HL-60 (cell line): ENCODE data around the gene KLHL42.

Source experiments
- DNase-seq, 2 experiments: peaks; one replicate each; pipeline ENCODE4 v3.0.0-alpha.2; 2010 to 2020; ENCODE audit warnings: low read depth in 1 of 2, low spot score in 1 of 2
- H3K27ac ChIP-seq: fragments of 250-450 bp; sonication (Bioruptor Pico); replicated peaks from 2 replicates; pipeline ENCODE4 v1.5.1; 2020; ENCODE audit warnings: mild to moderate bottlenecking, moderate library complexity
- H3K27me3 ChIP-seq: fragments of 250-450 bp; sonication (Bioruptor Pico); 2 replicates; pipeline ENCODE4 v1.5.1; 2021; ENCODE audit warnings: mild to moderate bottlenecking, moderate library complexity; ENCODE audit not compliant: insufficient read depth, poor library complexity, severe bottlenecking
- H3K4me3 ChIP-seq: replicated peaks from 2 replicates; pipeline ENCODE4 v1.5.1; 2011; ENCODE audit warnings: mild to moderate bottlenecking, control low read depth, low read length; ENCODE audit not compliant: insufficient read depth
- CTCF ChIP-seq: IDR thresholded peaks from one replicate; pipeline ENCODE4 v1.5.1; 2011; ENCODE audit warnings: low read length, control low read depth, inconsistent platforms; ENCODE audit not compliant: insufficient read depth
- GABPA ChIP-seq: IDR thresholded peaks from 2 replicates; pipeline ENCODE4 v1.6.1; 2012; ENCODE audit warnings: low read depth
- POLR2AphosphoS5 ChIP-seq: IDR thresholded peaks from 2 replicates; pipeline ENCODE4 v1.6.1; 2012; ENCODE audit warnings: low read depth
- REST ChIP-seq: IDR thresholded peaks from 2 replicates; pipeline ENCODE4 v1.6.1; 2012; ENCODE audit warnings: low read depth; ENCODE audit not compliant: insufficient replicate concordance
- SPI1 ChIP-seq: IDR thresholded peaks from 2 replicates; pipeline ENCODE4 v1.6.1; 2012; ENCODE audit warnings: low read depth, mild to moderate bottlenecking, borderline replicate concordance

KLHL42 gene

DNA sequence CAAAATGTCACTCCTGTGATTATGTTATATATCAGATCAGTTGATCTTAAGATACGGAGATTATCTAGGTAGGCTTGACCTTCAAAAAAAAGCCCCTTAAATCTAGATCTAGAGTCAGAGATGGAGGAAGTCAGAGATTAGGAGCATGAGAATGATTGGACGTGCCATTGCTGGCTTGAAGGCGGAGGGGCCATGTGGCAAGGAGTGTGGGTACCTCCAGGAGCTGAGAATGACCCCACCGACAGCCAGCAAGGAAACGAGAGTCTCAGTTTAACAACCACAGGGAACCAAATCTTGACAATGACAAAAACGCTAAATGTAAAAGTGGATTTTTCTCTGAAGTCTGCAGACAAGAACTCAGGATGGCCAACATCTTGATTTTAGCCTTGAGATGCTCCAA, 32.5 kb downstream of the KLHL42 start:
- no peaks in the 10 kb centered on the region for H3K27me3 ChIP-seq
- no peak overlapping the region for H3K4me3 ChIP-seq
- TF ChIP-seq SPI1 = no peak
- no peak for TF ChIP-seq POLR2AphosphoS5
- TF ChIP-seq CTCF = no peak
- no peak for TF ChIP-seq REST
- TF ChIP-seq GABPA = no peak
- H3K27ac ChIP-seq = no peak overlapping the region
- no peak for DNase-seq

DNA sequence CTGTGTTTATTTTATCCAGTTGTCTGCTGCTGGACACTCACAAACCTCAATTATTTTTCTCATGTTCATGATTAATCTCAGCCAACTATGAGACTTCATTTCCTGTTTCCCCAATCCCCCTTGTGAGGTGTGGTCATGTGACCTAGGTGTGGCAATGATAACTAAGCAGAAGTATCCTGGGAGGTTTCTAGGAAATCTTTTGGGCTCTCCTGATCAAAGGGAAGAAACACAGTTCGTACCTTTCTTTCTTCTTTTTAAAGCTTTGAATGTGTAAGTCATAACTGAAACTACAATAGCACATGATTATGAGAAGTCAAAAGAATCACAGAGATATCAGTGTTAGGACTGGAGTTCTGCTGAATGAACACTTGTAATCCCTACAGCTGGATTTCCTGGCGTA, 34.4 kb downstream of the KLHL42 start:
- no peaks in the 10 kb centered on the region for H3K27me3 ChIP-seq
- H3K27ac ChIP-seq = no peak overlapping the region
- no peak overlapping the region for H3K4me3 ChIP-seq
- DNase-seq = no peak
- TF ChIP-seq GABPA (no peak), POLR2AphosphoS5 (no peak), CTCF (no peak), REST (no peak), SPI1 (no peak)

GRCh38 chr12:27814851-27815591, 35.0 kb downstream of the KLHL42 start:
- no peak for DNase-seq
- Histone ChIP-seq H3K4me3 (no peak overlapping the region), H3K27me3 (no peaks in the 10 kb centered on the region), H3K27ac (no peak overlapping the region)
- TF ChIP-seq REST = no peak
- TF ChIP-seq CTCF = no peak
